GM21526 (cell line): ENCODE data around the gene EPS8L2.

ENCODE experiments used
- ATAC-seq: cut with Tn5 transposase; IDR thresholded peaks from one replicate; pipeline ENCODE4 v1.9.1; 2021; ENCODE audit warnings: moderate library complexity; ENCODE audit not compliant: unreplicated experiment, low FRiP score

The EPS8L2 gene

GRCh38 chr11:747158-748006 lies 41.4 kb downstream of the EPS8L2 start, which contains the start of gene TALDO1:
TSS of gene TALDO1 (plus strand) at chr11:747464. CDS start at chr11:747482, 18 bp downstream.
- peak; percentile 77 for ATAC-seq

- ATAC-seq: peak; percentile 10
Measured at GRCh38 chr11:748007-748359, 42.0 kb downstream of the EPS8L2 start.

GRCh38 chr11:749731-750130 lies 43.7 kb downstream of the EPS8L2 start:
- ATAC-seq: no peak

GRCh38 chr11:760236-760635 lies 54.2 kb downstream of the EPS8L2 start:
- ATAC-seq: no peak

- no peak for ATAC-seq
Measured at GRCh38 chr11:761526-762108, 55.6 kb downstream of the EPS8L2 start.

GRCh38 chr11:762421-763072 lies 56.5 kb downstream of the EPS8L2 start:
- no peak for ATAC-seq

- no peak for ATAC-seq
Measured at GRCh38 chr11:763073-763463, 57.0 kb downstream of the EPS8L2 start.

GRCh38 chr11:763549-764321 lies 57.7 kb downstream of the EPS8L2 start:
- ATAC-seq: no peak

GRCh38 chr11:764322-765024 lies 58.4 kb downstream of the EPS8L2 start:
- no peak for ATAC-seq

GRCh38 chr11:765025-765801 lies 59.2 kb downstream of the EPS8L2 start:
- ATAC-seq: no peak

GRCh38 chr11:765802-766091 lies 59.7 kb downstream of the EPS8L2 start:
- ATAC-seq: no peak

- ATAC-seq: no peak
Measured at GRCh38 chr11:766106-766935, 60.3 kb downstream of the EPS8L2 start.

- ATAC-seq: no peak
Measured at GRCh38 chr11:766936-767210, 60.8 kb downstream of the EPS8L2 start.

- ATAC-seq: no peak
Measured at GRCh38 chr11:767238-767637, 61.2 kb downstream of the EPS8L2 start.

- ATAC-seq: no peak
Measured at GRCh38 chr11:769887-770641, 64.0 kb downstream of the EPS8L2 start.

GRCh38 chr11:770642-771616 lies 64.9 kb downstream of the EPS8L2 start:
- no peak for ATAC-seq

GRCh38 chr11:771617-772204 lies 65.7 kb downstream of the EPS8L2 start:
- no peak for ATAC-seq
